GM20431 (cell line): ENCODE measurements around the gene BNC1.
"Not testable (repeated sequence)": the region's sequence is repeated elsewhere in the genome, so short reads cannot be mapped to it uniquely, and the experiment has no call there.

Experiments
- in situ Hi-C: fragments of 300-500 bp; cut with MseI, MboI; formaldehyde crosslinking; loops from one replicate; pipeline ENCODE4 v1.15.0; 2020; ENCODE audit warnings: low sequenced_read_pairs; ENCODE audit not compliant: unreplicated experiment

The BNC1 gene

DNA sequence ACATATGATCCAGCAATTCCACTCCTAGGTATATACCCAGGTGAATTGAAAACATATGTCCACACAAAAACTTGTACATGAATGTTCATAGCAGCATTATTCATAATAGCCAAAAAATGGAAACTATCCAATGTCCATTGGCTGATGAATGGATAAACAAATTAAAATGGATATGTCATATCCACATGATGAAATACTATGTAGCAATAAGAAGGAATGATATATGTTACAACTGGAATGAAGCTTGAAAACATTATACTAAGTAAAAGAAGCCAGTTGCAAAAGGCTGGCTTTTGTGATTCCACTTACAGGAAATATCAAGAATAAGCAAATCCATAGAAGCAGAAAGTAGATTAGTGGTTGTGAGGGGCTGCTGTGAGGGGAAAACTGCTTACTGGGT is 33.7 kb downstream of the BNC1 start:
- in situ Hi-C loops, result loop anchor here (25.0 kb wide), 2 partner anchors 137 to 312 kb away; no protein-coding TSS in a partner anchor

GRCh38 chr15:83249030-83249343 is 35.5 kb downstream of the BNC1 start:
- in situ Hi-C loops, result no loop called here

- in situ Hi-C loops, result no loop called here
These were observed 36.1 kb downstream of the BNC1 start for GRCh38 chr15:83248151-83249029.

DNA sequence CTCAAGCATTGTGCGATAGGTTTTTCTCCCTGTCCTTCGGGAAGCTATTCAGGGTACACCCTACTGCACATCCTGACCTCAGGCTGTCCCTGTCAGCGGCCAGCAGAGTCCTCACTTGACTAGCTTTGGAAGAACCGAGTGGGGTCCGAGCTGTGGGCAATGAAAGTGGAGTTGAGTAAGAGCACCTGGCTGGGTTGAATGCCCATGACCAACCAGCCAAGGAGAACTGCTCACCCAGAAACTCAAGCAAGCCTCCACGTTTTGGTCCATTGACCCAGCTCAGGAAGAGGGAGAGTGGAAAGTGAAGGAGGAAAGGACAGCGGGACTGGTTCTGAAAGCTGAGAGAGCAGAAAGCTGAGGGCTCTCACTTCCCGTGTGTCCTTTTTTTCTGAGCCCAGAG is 40.8 kb downstream of the BNC1 start:
- in situ Hi-C loops, result no loop called here

DNA sequence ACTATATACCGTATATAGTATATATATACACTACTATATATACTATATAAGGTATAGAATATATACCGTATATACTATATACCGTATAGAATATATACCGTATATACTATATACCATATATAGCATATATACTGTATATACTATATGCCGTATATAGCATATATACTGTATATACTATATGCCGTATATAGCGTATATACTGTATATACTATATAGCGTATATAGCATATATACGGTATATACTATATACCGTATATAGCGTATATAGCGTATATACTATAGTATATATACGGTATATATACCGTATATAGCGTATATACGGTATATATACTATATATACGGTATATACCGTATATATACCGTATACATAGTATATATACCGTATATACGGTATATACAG is 54.2 kb downstream of the BNC1 start:
- in situ Hi-C loops, result no loop called here

DNA sequence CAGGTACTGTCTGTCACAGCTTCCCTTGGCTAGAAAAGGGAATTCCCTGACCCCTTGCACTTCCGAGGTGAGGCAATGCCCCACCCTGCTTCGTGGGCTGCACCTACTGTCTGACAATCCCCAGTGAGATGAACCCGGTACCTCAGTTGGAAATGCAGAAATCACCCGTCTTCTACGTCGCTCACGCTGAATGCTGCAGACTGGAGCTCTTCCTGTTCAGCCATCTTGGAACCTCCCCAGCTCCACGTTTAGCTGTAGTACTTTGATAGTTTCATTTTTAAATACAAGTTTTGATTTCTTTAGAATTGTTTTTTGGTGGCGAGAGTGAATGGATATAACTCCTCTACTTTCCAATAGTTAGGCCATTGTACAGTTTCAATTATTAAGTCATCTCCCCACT is 59.0 kb downstream of the BNC1 start:
- in situ Hi-C loops, result no loop called here

DNA sequence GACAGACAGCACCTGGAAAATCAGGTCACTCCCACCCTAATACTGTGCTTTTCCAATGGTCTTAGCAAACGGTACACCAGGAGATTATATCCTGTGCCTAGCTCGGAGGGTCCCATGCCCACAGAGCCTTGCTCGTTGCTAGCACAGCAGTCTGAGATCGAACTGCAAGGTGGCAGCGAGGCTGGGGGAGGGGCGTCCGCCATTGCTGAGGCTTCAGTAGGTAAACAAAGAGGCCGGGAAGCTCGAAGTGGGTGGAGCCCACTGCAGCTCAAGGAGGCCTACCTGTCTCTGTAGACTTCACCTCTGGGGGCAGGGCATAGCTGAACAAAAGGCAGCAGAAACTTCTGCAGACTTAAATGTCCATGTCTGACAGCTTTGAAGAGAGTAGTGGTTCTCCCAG is 62.7 kb downstream of the BNC1 start:
- in situ Hi-C loops, result not testable (repeated sequence)

DNA sequence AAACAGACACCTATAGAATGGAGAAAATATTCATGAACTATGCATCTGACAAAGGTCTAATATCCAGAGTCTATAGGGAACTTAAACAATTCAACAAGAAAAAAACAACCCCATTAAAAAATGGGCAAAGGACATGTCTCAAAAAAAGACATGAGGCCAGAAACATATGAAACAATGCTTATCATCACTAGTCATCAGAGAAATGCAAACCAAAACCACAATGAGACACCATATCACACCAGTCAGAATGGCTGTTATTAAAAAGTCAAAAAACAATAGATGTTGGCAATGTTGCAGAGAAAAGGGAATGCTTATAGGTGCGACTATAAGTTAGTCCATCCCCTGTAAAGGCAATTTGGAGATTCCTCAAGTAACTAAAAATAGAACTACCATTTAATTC is 65.4 kb downstream of the BNC1 start:
- in situ Hi-C loops, result no loop called here

- in situ Hi-C loops, result no loop called here
These were observed 69.2 kb downstream of the BNC1 start for GRCh38 chr15:83215306-83215705.

DNA sequence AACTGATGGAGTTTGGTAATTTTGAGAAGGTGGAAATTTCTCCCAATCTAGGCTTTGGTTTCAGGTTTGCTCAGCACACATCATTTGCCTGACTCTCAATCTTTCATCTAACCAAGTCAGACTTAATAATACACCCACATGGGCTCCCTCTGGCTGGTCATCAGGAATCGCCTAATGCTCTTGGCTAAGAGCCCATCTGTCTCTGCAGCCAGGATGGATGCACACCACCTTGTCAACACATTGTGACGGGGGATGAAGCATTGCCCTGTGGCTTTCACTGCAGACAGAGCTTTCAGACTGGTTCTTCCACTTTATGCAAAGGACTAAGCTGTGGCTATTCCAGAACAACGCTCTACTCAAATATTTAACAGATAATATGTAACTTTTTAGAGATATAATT is 73.8 kb downstream of the BNC1 start:
- in situ Hi-C loops, result no loop called here

DNA sequence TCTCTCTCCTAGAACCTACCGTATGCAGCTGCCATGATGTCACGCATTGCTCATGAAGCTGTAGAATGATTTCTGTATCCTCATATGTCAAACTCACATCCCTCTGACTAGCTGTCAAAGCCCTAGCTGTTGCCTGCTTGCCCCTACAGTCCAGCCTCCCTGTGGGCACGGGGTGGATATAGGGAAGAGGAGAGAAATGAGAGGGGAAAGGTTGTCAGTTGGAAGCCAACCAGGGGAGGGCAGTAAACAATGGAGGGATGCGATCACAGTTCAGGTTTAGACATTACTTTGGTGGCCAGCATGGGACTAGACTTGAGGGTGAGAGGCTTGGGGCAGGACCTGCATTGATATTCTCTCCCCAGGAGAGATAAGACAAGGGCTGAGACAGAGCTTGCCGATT is 75.1 kb downstream of the BNC1 start:
- in situ Hi-C loops, result no loop called here

DNA sequence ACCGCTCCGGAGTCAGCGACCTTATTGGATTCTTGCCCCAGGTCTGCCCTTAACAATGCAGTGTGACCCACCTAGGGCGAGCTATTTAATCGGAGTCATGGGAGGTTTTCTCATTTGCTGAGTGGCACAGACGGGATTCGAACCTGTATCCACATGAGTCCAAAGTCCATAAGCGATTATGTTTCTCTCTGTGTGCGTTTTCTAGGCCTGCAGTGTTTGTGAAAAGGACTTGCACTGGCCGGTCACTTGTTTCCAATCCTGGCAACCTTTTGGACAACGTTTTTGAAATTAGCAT is 76.2 kb downstream of the BNC1 start:
- in situ Hi-C loops, result no loop called here

DNA sequence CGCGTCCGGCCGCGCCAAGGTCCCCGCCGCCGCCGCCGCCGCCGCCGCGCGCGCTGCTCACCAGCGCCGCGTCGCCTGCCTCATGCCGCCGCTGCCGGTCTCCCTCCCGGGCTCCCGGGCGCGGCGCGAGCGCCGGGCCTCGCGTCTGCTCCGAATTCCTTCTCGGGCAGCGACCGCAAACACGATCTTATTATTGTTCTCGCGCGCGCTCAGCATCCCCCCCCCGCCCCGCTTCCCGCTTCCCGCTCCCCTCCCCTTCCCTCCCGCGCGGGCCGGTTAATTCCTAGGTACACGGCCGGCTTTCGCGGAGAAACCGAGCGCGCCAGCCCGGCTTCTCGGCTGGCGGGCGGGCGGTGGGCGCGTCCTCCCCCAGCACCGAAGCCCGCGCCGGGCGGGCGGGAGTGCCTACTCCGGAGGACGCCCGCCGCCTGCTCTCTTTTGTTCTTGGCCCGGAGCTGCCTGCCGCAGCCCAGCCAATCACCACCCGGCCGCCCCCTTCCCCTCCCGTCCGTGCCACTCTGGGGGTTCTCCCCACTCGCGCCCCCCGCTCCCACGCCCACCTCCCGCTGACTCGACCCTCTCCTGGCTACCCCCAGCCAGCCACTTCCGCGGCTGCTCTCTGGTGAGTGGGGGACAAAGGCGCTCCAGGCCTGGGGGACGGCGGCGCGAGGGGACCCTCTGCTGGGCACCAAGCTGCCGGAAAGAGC is 76.7 kb downstream of the BNC1 start, which contains the start of gene HDGFL3:
HDGFL3 (minus strand) TSS at position 164 of the 707 bp plus-strand sequence. CDS start 409 bp downstream, outside the sequence.
- in situ Hi-C loops, result no loop called here

- in situ Hi-C loops, result no loop called here
These were observed 77.3 kb downstream of the BNC1 start for GRCh38 chr15:83207009-83207659.

DNA sequence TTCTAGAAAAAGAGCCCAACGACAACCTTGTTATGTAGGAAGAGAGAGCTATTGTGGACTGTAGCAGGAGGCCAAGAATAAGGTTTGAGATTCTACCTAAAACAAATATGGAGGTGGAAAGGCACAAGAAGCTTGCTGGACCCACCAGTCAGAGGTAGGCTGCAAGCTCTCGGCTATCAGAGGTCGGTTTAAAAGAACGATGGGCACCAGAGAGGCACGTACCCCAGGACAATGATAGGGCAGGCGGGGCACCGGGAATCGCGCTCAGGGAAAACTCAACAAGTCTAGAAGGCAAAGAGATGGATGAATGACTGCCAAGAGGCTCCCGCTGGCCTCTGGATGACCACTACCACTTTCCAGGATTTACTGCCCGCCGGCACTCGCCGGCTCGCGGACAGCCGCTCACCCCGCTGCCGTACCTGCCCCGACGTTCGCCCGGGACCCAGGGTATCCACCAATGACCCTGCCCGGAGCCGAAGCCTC is 77.9 kb downstream of the BNC1 start:
- in situ Hi-C loops, result no loop called here
